ENCODE measurements around the gene PTGER3.

Gene PTGER3

GRCh38 chr1:71087713-71088112, 40.1 kb upstream of the PTGER3 start:
- no peak for TF ChIP-seq YY1 (IDR thresholded peaks at IDR 0.05; ENCODE audit: low read depth)
- TF ChIP-seq NFIC (IDR thresholded peaks at IDR 0.05): no peak
- no peak for TF ChIP-seq ZBTB7A (IDR thresholded peaks at IDR 0.05; ENCODE audit: low read depth)
- no peak for TF ChIP-seq EGR1 (IDR thresholded peaks at IDR 0.05)
- TF ChIP-seq USF1 (IDR thresholded peaks at IDR 0.05): no peak
- TF ChIP-seq TCF12 (IDR thresholded peaks at IDR 0.05; ENCODE audit: low read depth): no peak
- no peak for TF ChIP-seq TAF1 (IDR thresholded peaks at IDR 0.05; ENCODE audit: low read depth)
- no peak for TF ChIP-seq EP300 (IDR thresholded peaks at IDR 0.05; ENCODE audit: borderline replicate concordance)
- no peak for TF ChIP-seq CREB1 (IDR thresholded peaks at IDR 0.05; ENCODE audit: low read depth)
- no peak for TF ChIP-seq CEBPB (IDR thresholded peaks at IDR 0.05)
- TF ChIP-seq REST (IDR thresholded peaks at IDR 0.05; ENCODE audit: low read depth): no peak
- TF ChIP-seq MAX (IDR thresholded peaks at IDR 0.05): no peak
- no peak for TF ChIP-seq TEAD4 (IDR thresholded peaks at IDR 0.05)
- no peak for TF ChIP-seq RAD21 (IDR thresholded peaks at IDR 0.05; ENCODE audit: low read depth)
- TF ChIP-seq FOXM1 (IDR thresholded peaks at IDR 0.05; ENCODE audit: borderline replicate concordance, low read depth): no peak

GRCh38 chr1:71087060-71087459, 39.4 kb upstream of the PTGER3 start:
- TF ChIP-seq TAF1 (IDR thresholded peaks at IDR 0.05; ENCODE audit: low read depth): no peak
- TF ChIP-seq ZBTB7A (IDR thresholded peaks at IDR 0.05; ENCODE audit: low read depth): no peak
- no peak for TF ChIP-seq CREB1 (IDR thresholded peaks at IDR 0.05; ENCODE audit: low read depth)
- TF ChIP-seq USF1 (IDR thresholded peaks at IDR 0.05): 0 out of 2 replicates have a peak, but pooled peaks have one; percentile 12

GRCh38 chr1:71086331-71086730, 38.7 kb upstream of the PTGER3 start:
- TF ChIP-seq EGR1 (IDR thresholded peaks at IDR 0.05): no peak
- no peak for TF ChIP-seq CREB1 (IDR thresholded peaks at IDR 0.05; ENCODE audit: low read depth)
- TF ChIP-seq YY1 (IDR thresholded peaks at IDR 0.05; ENCODE audit: low read depth): no peak
- no peak for TF ChIP-seq FOXM1 (IDR thresholded peaks at IDR 0.05; ENCODE audit: borderline replicate concordance, low read depth)

GRCh38 chr1:71083271-71083670, 35.7 kb upstream of the PTGER3 start:
- TF ChIP-seq ZBTB7A (IDR thresholded peaks at IDR 0.05; ENCODE audit: low read depth): no peak

GRCh38 chr1:71081697-71082080, 34.1 kb upstream of the PTGER3 start:
- no peak for TF ChIP-seq NFIC (IDR thresholded peaks at IDR 0.05)
- TF ChIP-seq TAF1 (IDR thresholded peaks at IDR 0.05; ENCODE audit: low read depth): no peak
- no peak for TF ChIP-seq REST (IDR thresholded peaks at IDR 0.05; ENCODE audit: low read depth)
- no peak for TF ChIP-seq USF1 (IDR thresholded peaks at IDR 0.05)
- TF ChIP-seq TCF12 (IDR thresholded peaks at IDR 0.05; ENCODE audit: low read depth): no peak
- TF ChIP-seq FOXM1 (IDR thresholded peaks at IDR 0.05; ENCODE audit: borderline replicate concordance, low read depth): no peak
- TF ChIP-seq CEBPB (IDR thresholded peaks at IDR 0.05): no peak
- no peak for TF ChIP-seq EGR1 (IDR thresholded peaks at IDR 0.05)
- no peak for TF ChIP-seq YY1 (IDR thresholded peaks at IDR 0.05; ENCODE audit: low read depth)
- no peak for TF ChIP-seq EP300 (IDR thresholded peaks at IDR 0.05; ENCODE audit: borderline replicate concordance)
- TF ChIP-seq RAD21 (IDR thresholded peaks at IDR 0.05; ENCODE audit: low read depth): no peak
- no peak for TF ChIP-seq ZBTB7A (IDR thresholded peaks at IDR 0.05; ENCODE audit: low read depth)
- TF ChIP-seq TEAD4 (IDR thresholded peaks at IDR 0.05): no peak
- TF ChIP-seq CREB1 (IDR thresholded peaks at IDR 0.05; ENCODE audit: low read depth): no peak
- TF ChIP-seq MAX (IDR thresholded peaks at IDR 0.05): no peak

Measured in Ishikawa (cell line).